ENCODE measurements around the gene USP22. TPM values are rescaled to one million over a fixed set of nuclear protein-coding genes. Genes with fewer than 3 reads are reported as not detected.

USP22 gene
- total and polyA plus RNA-seq, 2 donors (not counting 3 experiments of a cell fraction or from before 2014, with no cell fraction given): 204 to 260 TPM

- FAIRE-seq (no peak), DNase-seq (ENCODE audit: low read depth, low spot score) (no peak)
- Histone ChIP-seq H3K79me2 (ENCODE audit: control insufficient read depth, insufficient read depth, low read length) (peaks cover 98% of the 10 kb centered on the region), H3K9me1 (replicated peaks; ENCODE audit: control insufficient read depth, extremely low read depth, insufficient read depth, low read length) (no peaks in the 10 kb centered on the region), H3K4me3 (replicated peaks in 1 of 3; ENCODE audit: insufficient read depth in 1 of 3, low read depth in 1 of 3, low read length in 3 of 3) (no peak overlapping the region), H3K9me3 (replicated peaks; ENCODE audit: control insufficient read depth, insufficient read depth, low read length) (no peaks in the 10 kb centered on the region), H2AFZ (ENCODE audit: low read depth, low read length) (no peak overlapping the region), H3K27me3 (ENCODE audit: control insufficient read depth in 2 of 2, insufficient read depth in 2 of 2, low read length in 2 of 2) (no peaks in the 10 kb centered on the region), H3K36me3 (ENCODE audit: control insufficient read depth in 2 of 2, extremely low read depth in 1 of 2, insufficient read depth in 2 of 2, low read length in 2 of 2) (peaks cover 3 to 12% of the 10 kb centered on the region in 2 experiments), H3K4me2 (ENCODE audit: insufficient read depth, low read length) (no peak overlapping the region), H4K20me1 (replicated peaks; ENCODE audit: control insufficient read depth, extremely low read depth, insufficient read depth, low read length) (peaks cover 41% of the 10 kb centered on the region), H3K4me1 (ENCODE audit: control insufficient read depth, extremely low read depth, insufficient read depth, low read length) (peaks cover 50% of the 10 kb centered on the region), H3K9ac (replicated peaks; ENCODE audit: extremely low read depth, insufficient read depth, low read length) (no peak overlapping the region), H3K27ac (ENCODE audit: insufficient read depth, low read depth, low read length) (no peak overlapping the region)
- intact Hi-C loops (cut with micrococcal nuclease): no loop called here
- POLR2A ChIA-PET: interaction anchor here (0.8 kb wide), 1 partner anchor 1059 kb away, joined by 5 read pairs; the partner anchor contains the start of gene AKAP10
- CTCF ChIA-PET: no interaction called here
- BruUV-seq (replicated peaks): no TSS peak
- no peak for TF ChIP-seq EZH2 (IDR thresholded peaks at IDR 0.05; ENCODE audit: borderline replicate concordance, low read depth, low read length, severe bottlenecking)
- TF ChIP-seq MYC (IDR thresholded peaks at IDR 0.05; ENCODE audit: low read depth, low read length): no peak
- TF ChIP-seq, protein P1, sequence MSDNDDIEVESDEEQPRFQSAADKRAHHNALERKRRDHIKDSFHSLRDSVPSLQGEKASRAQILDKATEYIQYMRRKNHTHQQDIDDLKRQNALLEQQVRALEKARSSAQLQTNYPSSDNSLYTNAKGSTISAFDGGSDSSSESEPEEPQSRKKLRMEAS (IDR thresholded peaks at IDR 0.05; ENCODE audit: insufficient read depth, insufficient read length): no peak
- TF ChIP-seq POLR2AphosphoS5 (IDR thresholded peaks at IDR 0.05; ENCODE audit: insufficient read depth, low read depth, low read length): no peak
- no peak for TF ChIP-seq GATA2 (IDR thresholded peaks at IDR 0.05; ENCODE audit: insufficient read depth, insufficient read length, low read depth, low read length)
- TF ChIP-seq POLR2A (IDR thresholded peaks at IDR 0.05; ENCODE audit: low read depth, low read length): no peak
- no peak for TF ChIP-seq CTCF (IDR thresholded peaks at IDR 0.05; ENCODE audit: extremely low read depth in 1 of 2, insufficient read depth in 1 of 2, low read depth in 1 of 2, low read length in 2 of 2)
- TF ChIP-seq JUN (IDR thresholded peaks at IDR 0.05; ENCODE audit: borderline replicate concordance, insufficient read depth, insufficient read length, low read depth): no peak
- TF ChIP-seq FOS (IDR thresholded peaks at IDR 0.05; ENCODE audit: borderline replicate concordance, insufficient read depth, low read length): no peak
- dilution Hi-C loops (cut with MboI; ENCODE audit: extremely low pct_ligation_motif_present, low sequenced_read_pairs): no loop called here
Observed at GRCh38 chr17:21036361-21036881, 6.4 kb downstream of the USP22 start.
